Esophagus squamous epithelium (tissue), 4 donors: ENCODE results near the gene ZNF497.
A peak's percentile ranks its signal among the peaks of the same experiment; 100 is the strongest.

Source experiments
- CTCF ChIP-seq, 6 experiments: fragments of 450-650 bp in 4 of 6; fragments of 200-600 bp in 2 of 6; sonication (generic) in 2 of 6; IDR thresholded peaks; one replicate each; pipeline ENCODE4 v1.5.1; 2016 to 2019; ENCODE audit warnings: antibody characterized with exemption in 6 of 6, mild to moderate bottlenecking in 4 of 6, moderate library complexity in 4 of 6
- POLR2A ChIP-seq, 4 donors: fragments of 450-650 bp; IDR thresholded peaks; one replicate each; pipeline ENCODE4 v1.6.1; 2017; ENCODE audit warnings: antibody characterized with exemption in 4 of 4, mild to moderate bottlenecking in 4 of 4, moderate library complexity in 3 of 4

- peak in 2 of 6 experiments; percentile 15 to 41 for TF ChIP-seq CTCF (IDR thresholded peaks at IDR 0.05)
- no peak for TF ChIP-seq POLR2A (IDR thresholded peaks at IDR 0.05)
Observed at GRCh38 chr19:58406818-58407657, 44.5 kb upstream of the ZNF497 start.
